GM12874 (cell line): Measurements from ENCODE around the gene MAP4K3.

Experiments used
- CTCF ChIP-seq: IDR thresholded peaks from 2 replicates; pipeline ENCODE4 v1.5.1; 2011; ENCODE audit warnings: low read depth, mild to moderate bottlenecking, control low read depth, low read length, moderate library complexity; ENCODE audit not compliant: insufficient read depth

Gene MAP4K3

GRCh38 chr2:39281391-39281790, 155.7 kb downstream of the MAP4K3 start:
- TF ChIP-seq CTCF = no peak

GRCh38 chr2:39275016-39275415, 162.1 kb downstream of the MAP4K3 start:
- TF ChIP-seq CTCF = no peak

GRCh38 chr2:39269941-39270340, 167.1 kb downstream of the MAP4K3 start:
- no peak for TF ChIP-seq CTCF

- TF ChIP-seq CTCF = no peak
Measured at GRCh38 chr2:39266916-39267434, 170.1 kb downstream of the MAP4K3 start.

GRCh38 chr2:39266139-39266805, 170.8 kb downstream of the MAP4K3 start:
- no peak for TF ChIP-seq CTCF

GRCh38 chr2:39265315-39265714, 171.8 kb downstream of the MAP4K3 start:
- no peak for TF ChIP-seq CTCF

GRCh38 chr2:39264733-39265132, 172.4 kb downstream of the MAP4K3 start:
- TF ChIP-seq CTCF = no peak
